Activated T-cell treated with anti-CD3 and anti-CD28 coated beads, Interleukin-2, amount 50 U/mL, for 24 hours (primary cell): ENCODE data around the gene THY1.

Experiments
- DNase-seq: peaks from one replicate; pipeline ENCODE4 v3.0.0-alpha.2; 2020
- H3K27ac Mint-ChIP-seq: 2 replicates; pipeline ENCODE4 v1.8.0; 2020; ENCODE audit warnings: mild to moderate bottlenecking, mixed read lengths
- H3K27me3 Mint-ChIP-seq: 2 replicates; pipeline ENCODE4 v1.8.0; 2020; ENCODE audit warnings: mixed read lengths
- H3K36me3 Mint-ChIP-seq: 2 replicates; pipeline ENCODE4 v1.8.0; 2020; ENCODE audit warnings: low read depth, mixed read lengths
- H3K4me1 Mint-ChIP-seq: 2 replicates; pipeline ENCODE4 v1.8.0; 2020; ENCODE audit warnings: low read depth, mixed read lengths
- H3K4me3 Mint-ChIP-seq: 2 replicates; pipeline ENCODE4 v1.8.0; 2020; ENCODE audit warnings: mild to moderate bottlenecking, moderate library complexity, mixed read lengths
- H3K9me3 Mint-ChIP-seq: 2 replicates; pipeline ENCODE4 v1.8.0; 2020; ENCODE audit warnings: mixed read lengths

THY1 gene

GRCh38 chr11:119368121-119369034 is 54.6 kb downstream of the THY1 start:
- Mint-ChIP-seq H3K36me3 (no peaks in the 10 kb centered on the region), H3K4me3 (no peak overlapping the region), H3K27ac (no peak overlapping the region), H3K4me1 (peaks cover 7% of the 10 kb centered on the region), H3K9me3 (no peaks in the 10 kb centered on the region), H3K27me3 (peaks cover 53% of the 10 kb centered on the region)
- no peak for DNase-seq

GRCh38 chr11:119367661-119368120 is 55.3 kb downstream of the THY1 start:
- H3K27me3 Mint-ChIP-seq, result peaks cover 60% of the 10 kb centered on the region
- peaks cover 8% of the 10 kb centered on the region for H3K4me1 Mint-ChIP-seq
- no peak overlapping the region for H3K27ac Mint-ChIP-seq
- no peaks in the 10 kb centered on the region for H3K9me3 Mint-ChIP-seq
- no peak overlapping the region for H3K4me3 Mint-ChIP-seq
- DNase-seq, result no peak
- no peaks in the 10 kb centered on the region for H3K36me3 Mint-ChIP-seq
